ENCODE data around the gene PSMD2.
"Not testable (repeated sequence)": the region's sequence is repeated elsewhere in the genome, so short reads cannot be mapped to it uniquely, and the experiment has no call there.

Gene PSMD2

GRCh38 chr3:184298759-184299487 is at the start of gene PSMD2:
TSS of gene PSMD2 (plus strand) at chr3:184299241. CDS start at chr3:184299267, 26 bp downstream.
- DNase-seq (ENCODE audit: low read depth in 1 of 2, low spot score in 1 of 2) = peak; percentile 95 to 98

- DNase-seq (ENCODE audit: low read depth in 1 of 2, low spot score in 1 of 2) = peak; percentile 88 to 95
These were observed 49.5 kb upstream of the PSMD2 start, which contains the start of gene EEF1AKMT4 for GRCh38 chr3:184249412-184250166. TSS of gene EEF1AKMT4 (plus strand) at chr3:184249672. CDS start at chr3:184249695, 23 bp downstream.

DNA sequence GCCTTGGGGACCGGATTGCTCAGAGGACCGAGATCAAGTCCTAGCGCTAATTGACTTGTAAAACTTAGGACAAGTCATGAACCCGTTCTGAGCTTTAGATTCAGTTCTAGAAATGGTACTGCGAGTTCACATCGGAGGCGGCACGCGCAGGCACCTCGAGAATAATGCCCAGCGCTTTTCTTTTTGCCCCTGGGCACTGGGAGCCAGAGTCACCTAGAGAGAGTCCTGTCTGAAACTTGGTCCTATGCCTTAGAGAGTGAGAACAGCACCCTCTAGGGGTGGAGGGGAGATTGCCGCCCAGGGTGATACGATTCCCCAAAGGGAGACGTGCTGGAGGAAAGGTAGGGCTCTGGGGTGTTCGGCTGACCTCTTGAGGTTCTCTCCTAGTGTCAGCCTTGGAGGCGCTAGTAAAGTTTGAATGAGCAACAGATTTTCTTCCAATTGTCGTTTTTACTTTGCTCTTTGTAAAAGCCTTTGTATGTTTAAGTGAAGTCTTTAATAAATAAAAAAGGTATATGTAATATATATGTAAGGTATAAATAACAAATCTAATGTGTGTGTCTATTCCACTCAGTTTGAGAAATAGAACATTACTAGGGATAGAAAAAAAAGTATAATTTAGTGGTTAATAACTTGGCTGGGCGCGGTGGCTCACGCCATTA is 48.7 kb upstream of the PSMD2 start:
- peak; percentile 78 to 90 for DNase-seq (ENCODE audit: low read depth in 1 of 2, low spot score in 1 of 2)

GRCh38 chr3:184255291-184256039 is 43.6 kb upstream of the PSMD2 start:
- DNase-seq (ENCODE audit: low read depth in 1 of 2, low spot score in 1 of 2) = peak in 1 of 2 donors; percentile 37

DNA sequence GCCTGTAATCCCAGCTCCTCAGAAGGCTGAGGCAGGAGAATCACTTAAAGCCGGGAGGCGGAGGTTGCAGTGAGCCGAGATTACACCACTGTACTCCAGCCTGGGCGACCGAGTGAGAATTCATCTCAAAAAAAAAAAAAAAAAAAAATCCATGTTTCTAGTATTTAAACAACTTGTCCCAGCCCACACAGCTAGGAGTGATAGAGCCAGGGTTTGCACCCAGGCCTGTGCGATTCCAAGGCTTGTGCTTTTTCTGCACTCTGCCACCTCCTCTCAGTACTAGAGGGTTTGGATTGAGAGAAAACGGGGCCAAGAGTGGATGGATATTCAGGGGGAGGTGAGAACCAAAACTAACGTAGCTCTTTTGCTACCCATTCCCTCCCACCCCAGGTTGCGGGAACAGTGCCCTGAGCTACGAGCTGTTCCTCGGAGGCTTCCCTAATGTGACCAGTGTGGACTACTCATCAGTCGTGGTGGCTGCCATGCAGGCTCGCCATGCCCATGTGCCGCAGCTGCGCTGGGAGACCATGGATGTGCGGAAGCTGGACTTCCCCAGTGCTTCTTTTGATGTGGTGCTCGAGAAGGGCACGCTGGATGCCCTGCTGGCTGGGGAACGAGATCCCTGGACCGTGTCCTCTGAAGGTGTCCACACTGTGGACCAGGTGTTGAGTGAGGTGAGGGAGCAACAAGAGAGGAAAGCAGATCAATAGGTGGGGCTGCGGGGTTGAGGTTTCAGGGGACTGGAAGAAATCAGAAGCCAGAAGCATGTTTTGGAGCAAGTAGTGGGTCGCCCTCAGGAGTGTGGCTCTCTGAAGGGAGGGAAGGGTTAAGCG is 41.7 kb upstream of the PSMD2 start:
- no peak for DNase-seq (ENCODE audit: low read depth in 1 of 2, low spot score in 1 of 2)

DNA sequence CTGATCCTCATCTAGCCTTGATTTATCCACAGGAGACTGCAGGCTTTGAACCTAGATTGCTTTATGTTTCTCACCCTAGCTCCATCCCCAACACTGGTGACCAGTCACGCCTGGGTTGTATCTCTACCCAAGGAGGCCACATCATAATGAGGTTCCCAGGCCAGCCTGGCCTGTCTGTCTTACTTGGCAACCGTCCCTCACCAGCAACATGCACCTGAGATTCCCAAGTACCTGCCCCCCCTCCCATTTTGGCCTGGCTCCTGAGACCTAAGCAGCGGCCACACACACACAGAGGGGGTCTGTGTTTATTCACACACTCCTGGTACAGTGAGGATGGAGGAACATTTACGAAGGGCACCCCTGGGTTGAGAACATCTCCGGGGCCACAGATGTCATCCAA is 40.1 kb upstream of the PSMD2 start:
- no peak for DNase-seq (ENCODE audit: low read depth in 1 of 2, low spot score in 1 of 2)

GRCh38 chr3:184259396-184259877 is 39.6 kb upstream of the PSMD2 start:
- no peak for DNase-seq (ENCODE audit: low read depth in 1 of 2, low spot score in 1 of 2)

DNA sequence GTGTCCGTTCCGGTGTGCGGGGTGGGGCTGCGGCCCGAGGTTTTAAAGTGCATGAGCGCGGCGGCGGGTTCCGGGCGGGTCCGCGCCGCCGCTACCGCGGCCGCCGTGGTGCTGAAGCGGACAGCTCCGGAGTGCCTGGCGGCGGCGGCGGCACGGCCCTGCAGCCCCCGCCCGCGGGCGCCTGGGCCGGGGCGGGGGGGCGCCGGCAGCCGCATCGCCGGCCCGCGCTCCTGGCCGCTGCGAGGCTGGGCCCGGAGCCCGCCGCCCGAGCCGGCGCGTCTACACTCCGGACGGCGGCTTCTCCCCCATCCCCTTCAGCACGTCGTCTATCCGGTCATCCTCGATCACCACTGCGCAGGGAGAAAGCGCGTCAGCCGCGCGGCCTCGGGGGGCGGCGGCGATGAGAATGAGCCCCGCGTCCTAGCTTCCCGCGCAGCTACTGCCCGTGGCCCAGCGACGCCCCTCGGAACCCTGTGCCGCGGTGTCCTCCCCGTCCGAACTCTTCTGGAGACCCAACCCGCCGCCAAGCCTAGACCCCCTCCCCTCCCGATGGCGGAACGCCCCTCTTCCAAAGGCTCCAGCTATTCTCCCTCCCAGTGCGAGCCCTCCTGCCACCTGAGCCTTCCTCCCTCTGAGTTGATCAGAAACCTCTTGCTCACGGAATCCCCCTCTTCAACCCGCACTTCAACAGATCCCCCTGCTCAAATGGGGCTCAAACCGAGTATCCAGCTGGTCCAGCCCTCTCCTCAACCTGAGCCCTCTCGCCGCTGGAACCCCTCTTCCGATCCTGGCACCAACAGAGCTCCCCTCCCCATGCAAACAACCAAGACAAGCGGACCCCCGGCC is 38.9 kb upstream of the PSMD2 start:
- no peak for DNase-seq (ENCODE audit: low read depth in 1 of 2, low spot score in 1 of 2)

DNA sequence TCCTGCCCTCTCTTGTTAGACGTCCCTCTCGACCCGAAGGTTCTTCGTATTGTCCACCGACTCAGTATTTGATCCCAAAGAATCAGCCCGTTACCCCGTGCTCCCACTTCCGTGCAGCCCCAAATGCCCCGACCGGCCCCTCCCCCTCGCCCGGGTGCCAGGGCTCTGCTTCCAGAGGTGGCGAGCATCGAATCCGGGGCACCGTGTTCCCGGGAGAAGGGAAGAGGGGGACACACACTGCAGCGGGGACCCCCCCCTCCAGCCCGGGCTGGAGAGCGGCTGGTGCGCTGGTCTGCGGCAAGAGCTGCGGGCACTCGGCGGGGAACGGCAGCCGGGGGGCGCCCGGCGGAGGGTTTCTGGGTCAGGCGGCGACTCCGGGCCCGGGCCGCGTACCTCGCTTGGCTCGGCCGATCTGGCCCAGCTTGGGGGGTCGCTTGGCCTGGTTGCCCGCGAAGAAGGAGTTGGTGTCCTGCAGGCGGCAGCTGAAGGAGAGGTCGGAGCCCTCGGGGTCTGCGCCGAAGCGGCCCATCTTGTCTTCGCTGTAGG is 38.2 kb upstream of the PSMD2 start:
- no peak for DNase-seq (ENCODE audit: low read depth in 1 of 2, low spot score in 1 of 2)

GRCh38 chr3:184261270-184261853 is 37.7 kb upstream of the PSMD2 start, which contains the start of gene CAMK2N2:
TSS of gene CAMK2N2 (minus strand) at chr3:184261553. CDS start at chr3:184261285, 268 bp downstream.
- peak in 1 of 2 donors; percentile 21 for DNase-seq (ENCODE audit: low read depth in 1 of 2, low spot score in 1 of 2)

GRCh38 chr3:184261854-184262763 is 36.9 kb upstream of the PSMD2 start:
- DNase-seq (ENCODE audit: low read depth in 1 of 2, low spot score in 1 of 2) = no peak

DNA sequence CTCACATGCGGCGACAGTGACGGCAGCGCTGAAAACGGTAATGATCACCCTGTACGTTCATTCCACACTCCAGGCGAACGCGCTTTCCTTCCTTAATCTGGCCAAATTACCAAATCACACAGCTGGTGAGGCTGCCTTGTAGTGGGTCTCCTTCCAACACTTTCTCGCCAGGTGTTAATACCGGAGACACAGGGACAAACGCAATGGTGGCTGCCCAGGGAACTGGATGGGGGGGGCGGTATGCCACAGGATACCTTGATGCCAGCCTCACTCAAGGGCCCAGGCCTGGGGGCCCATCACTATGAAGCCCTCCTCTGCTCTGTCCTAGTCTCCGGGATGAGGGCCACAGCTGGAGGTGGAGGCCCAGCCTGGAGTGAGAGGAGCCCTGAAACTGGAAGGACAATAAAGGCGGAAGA is 36.3 kb upstream of the PSMD2 start:
- DNase-seq (ENCODE audit: low read depth in 1 of 2, low spot score in 1 of 2) = no peak

DNA sequence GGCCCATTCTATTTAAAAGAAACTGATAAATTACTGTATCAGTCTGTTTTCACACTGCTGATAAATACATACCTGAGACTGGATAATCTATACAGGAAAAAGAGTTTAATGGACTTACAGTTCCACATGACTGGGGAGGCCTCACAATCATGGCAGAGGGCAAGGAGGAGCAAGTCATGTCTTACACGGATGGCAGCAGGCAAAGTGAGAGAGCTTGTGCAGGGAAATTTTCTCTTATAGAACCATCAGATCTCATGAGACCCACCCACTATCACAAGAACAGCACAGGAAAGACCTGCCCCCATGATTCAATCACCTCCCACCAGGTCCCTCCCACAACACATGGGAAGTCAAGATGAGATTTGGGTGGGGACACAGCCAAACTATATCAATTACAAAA is 31.8 kb upstream of the PSMD2 start:
- not testable (repeated sequence) for DNase-seq (ENCODE audit: low read depth in 1 of 2, low spot score in 1 of 2)

GRCh38 chr3:184272269-184272668 is 26.8 kb upstream of the PSMD2 start:
- no peak for DNase-seq (ENCODE audit: low read depth in 1 of 2, low spot score in 1 of 2)

DNA sequence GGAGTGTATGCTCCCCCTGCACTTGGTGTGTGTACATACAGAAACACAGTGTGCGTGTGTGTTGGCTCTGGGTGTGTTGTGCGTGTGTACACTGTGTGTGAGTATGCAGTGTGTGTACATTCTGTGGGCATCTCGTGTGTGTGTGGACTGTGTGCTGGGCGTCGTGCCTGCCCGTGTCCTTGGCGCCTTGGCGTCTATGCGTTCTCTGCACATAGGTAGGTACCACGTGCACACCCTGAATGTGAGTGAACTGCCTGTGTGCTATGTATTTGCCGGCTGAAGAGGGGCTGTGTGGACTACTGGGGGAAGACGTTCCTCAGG is 23.7 kb upstream of the PSMD2 start:
- no peak for DNase-seq (ENCODE audit: low read depth in 1 of 2, low spot score in 1 of 2)

DNA sequence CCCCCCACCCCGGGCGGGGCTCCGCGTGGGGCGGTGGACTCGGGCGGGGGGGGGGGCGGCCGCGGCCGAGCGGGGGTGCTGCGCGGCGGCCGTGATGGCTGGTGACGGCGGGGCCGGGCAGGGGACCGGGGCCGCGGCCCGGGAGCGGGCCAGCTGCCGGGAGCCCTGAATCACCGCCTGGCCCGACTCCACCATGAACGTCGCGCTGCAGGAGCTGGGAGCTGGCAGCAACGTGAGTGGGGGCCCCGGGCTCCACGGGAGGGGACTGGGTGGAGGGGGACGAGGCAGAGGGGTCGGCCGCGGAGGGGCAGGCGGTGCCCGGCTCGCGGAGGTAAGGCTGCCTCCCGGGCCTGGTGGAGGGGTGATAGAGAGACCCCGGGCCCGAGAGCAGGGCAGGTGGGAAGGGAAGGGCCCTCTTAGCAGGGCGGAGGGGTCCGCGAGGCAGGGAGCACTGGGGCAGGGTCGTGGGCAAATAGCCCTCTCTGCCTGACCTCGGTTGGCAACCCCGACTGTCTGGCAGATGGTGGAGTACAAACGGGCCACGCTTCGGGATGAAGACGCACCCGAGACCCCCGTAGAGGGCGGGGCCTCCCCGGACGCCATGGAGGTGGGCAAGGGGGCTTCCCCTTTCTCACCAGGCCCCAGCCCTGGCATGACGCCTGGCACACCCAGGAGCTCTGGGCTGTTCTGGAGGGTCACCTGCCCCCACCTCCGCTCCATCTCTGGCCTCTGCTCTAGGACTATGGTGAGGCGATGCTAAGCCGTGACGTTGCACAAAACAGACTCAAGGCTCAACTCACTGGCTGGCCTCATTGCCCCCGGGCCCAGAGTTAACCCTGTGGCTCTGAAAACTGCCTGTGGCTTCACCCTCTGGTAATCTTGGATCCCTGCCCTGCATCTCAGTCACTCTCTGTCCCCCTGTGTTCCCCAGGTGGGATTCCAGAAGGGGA is 22.8 kb upstream of the PSMD2 start, which contains the start of gene ECE2:
Gene ECE2, plus strand, starts transcription at position 62 of the 950 bp plus-strand sequence. Its CDS starts 132 bp downstream, at position 194.
- no peak for DNase-seq (ENCODE audit: low read depth in 1 of 2, low spot score in 1 of 2)

Data from activated CD4-positive, alpha-beta T cell treated with anti-CD3 and anti-CD28 coated beads, Interleukin-2, amount 50 U/mL, for 24 hours (primary cell).